GM12892 (cell line): ENCODE measurements around the gene SPATA46.

Source experiments
- DNase-seq: peaks from one replicate; pipeline ENCODE4 v3.0.0; 2011; ENCODE audit not compliant: insufficient read length
- FAIRE-seq: peaks from 2 replicates; lab custom pipeline; 2011; peaks lifted over from hg19 to GRCh38; lab: Jason Lieb, UNC
- POLR2A ChIP-seq: IDR thresholded peaks from 2 replicates; pipeline ENCODE4 v1.6.1; 2011; ENCODE audit warnings: low read depth, low read length, control low read depth
- POLR2AphosphoS5 ChIP-seq: IDR thresholded peaks from 2 replicates; pipeline ENCODE4 v1.6.1; 2011; ENCODE audit warnings: low read depth, low read length, control low read depth
- TAF1 ChIP-seq: IDR thresholded peaks from 2 replicates; pipeline ENCODE4 v1.6.1; 2011; ENCODE audit warnings: low read depth, mild to moderate bottlenecking, control low read depth, low read length, borderline replicate concordance

The SPATA46 gene

GRCh38 chr1:162370721-162371120, 5.9 kb downstream of the SPATA46 start:
- no peak for TF ChIP-seq POLR2AphosphoS5
- no peak for TF ChIP-seq TAF1
- TF ChIP-seq POLR2A, result no peak
- no peak for FAIRE-seq

DNA sequence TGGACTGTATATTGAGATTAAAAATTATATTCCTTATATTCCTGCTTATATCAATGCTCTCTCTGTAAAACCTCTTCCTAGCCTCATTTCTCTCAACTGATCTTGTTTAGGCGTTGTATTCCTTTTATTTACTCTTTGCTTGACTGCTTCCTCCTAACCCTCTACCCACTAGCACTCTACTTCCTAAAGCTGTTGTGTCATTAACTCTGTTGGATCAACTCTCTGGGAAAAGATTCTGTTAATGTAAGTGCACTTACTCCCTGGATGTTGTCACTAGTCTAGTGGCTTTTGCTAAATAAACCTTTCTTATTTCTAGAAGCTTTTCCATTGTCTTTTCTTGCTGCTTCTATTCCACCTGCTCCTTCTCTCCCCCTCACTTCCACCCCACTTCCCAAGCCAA, 6.5 kb downstream of the SPATA46 start:
- no peak for DNase-seq
- FAIRE-seq, result no peak
- no peak for TF ChIP-seq POLR2A
- TF ChIP-seq POLR2AphosphoS5, result no peak
- no peak for TF ChIP-seq TAF1

More at GRCh38 chr1:162370721-162371120, 5.9 kb downstream of the SPATA46 start:
- DNase-seq, result no peak

- no peak for TF ChIP-seq POLR2AphosphoS5
- TF ChIP-seq POLR2A, result no peak
- no peak for TF ChIP-seq TAF1
- FAIRE-seq, result no peak
- no peak for DNase-seq
Measured at GRCh38 chr1:162369571-162369970, 7.1 kb downstream of the SPATA46 start.

- no peak for TF ChIP-seq TAF1
- no peak for TF ChIP-seq POLR2AphosphoS5
- TF ChIP-seq POLR2A, result no peak
- DNase-seq (no peak), FAIRE-seq (no peak)
Measured at GRCh38 chr1:162368451-162368850, 8.2 kb downstream of the SPATA46 start.

GRCh38 chr1:162367772-162368171, 8.9 kb downstream of the SPATA46 start:
- DNase-seq (no peak), FAIRE-seq (no peak)

DNA sequence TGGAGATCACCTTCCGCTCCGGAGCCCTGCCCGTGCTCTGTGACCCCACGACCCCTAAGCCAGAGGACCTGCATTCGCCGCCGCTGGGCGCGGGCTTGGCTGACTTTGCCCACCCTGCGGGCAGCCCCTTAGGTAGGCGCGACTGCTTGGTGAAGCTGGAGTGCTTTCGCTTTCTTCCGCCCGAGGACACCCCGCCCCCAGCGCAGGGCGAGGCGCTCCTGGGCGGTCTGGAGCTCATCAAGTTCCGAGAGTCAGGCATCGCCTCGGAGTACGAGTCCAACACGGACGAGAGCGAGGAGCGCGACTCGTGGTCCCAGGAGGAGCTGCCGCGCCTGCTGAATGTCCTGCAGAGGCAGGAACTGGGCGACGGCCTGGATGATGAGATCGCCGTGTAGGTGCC, 9.6 kb downstream of the SPATA46 start:
- TF ChIP-seq POLR2A, result no peak
- TF ChIP-seq POLR2AphosphoS5, result no peak
- TF ChIP-seq TAF1, result no peak
- no peak for DNase-seq
- FAIRE-seq, result no peak

More at GRCh38 chr1:162367772-162368171, 8.9 kb downstream of the SPATA46 start:
- no peak for TF ChIP-seq POLR2A
- TF ChIP-seq POLR2AphosphoS5, result no peak
- no peak for TF ChIP-seq TAF1

GRCh38 chr1:162366671-162367070, 10.0 kb downstream of the SPATA46 start:
- FAIRE-seq (no peak), DNase-seq (no peak)
- no peak for TF ChIP-seq POLR2A
- no peak for TF ChIP-seq POLR2AphosphoS5
- TF ChIP-seq TAF1, result no peak

DNA sequence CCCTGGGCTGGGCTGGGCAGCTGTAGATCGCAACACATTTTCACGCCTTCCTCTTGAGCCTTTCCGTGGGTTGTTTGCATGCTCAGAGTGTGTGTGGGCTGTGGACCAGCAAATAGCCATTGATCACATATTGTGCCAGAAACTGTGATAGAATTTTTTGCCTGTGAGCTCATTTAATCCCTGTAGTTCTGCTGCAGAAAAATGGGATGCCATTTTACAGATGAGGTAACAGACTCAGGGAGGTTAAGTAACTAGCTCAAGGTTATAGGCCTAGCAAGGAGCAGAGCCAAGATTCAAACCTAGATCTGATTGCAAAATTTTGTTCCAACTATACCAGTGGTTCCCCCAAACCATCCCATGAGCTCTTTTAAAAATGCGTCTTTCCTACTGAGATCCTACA, 10.5 kb downstream of the SPATA46 start:
- TF ChIP-seq TAF1 (no peak), POLR2A (no peak), POLR2AphosphoS5 (no peak)
- FAIRE-seq (no peak), DNase-seq (no peak)

GRCh38 chr1:162365284-162366020, 11.2 kb downstream of the SPATA46 start:
- no peak for DNase-seq
- FAIRE-seq, result no peak
- TF ChIP-seq POLR2AphosphoS5 (no peak), TAF1 (no peak), POLR2A (no peak)

- TF ChIP-seq POLR2A, result no peak
- no peak for TF ChIP-seq POLR2AphosphoS5
- TF ChIP-seq TAF1, result no peak
- DNase-seq (no peak), FAIRE-seq (no peak)
Measured at GRCh38 chr1:162364498-162364897, 12.2 kb downstream of the SPATA46 start.

GRCh38 chr1:162363823-162364222, 12.8 kb downstream of the SPATA46 start:
- FAIRE-seq, result no peak
- DNase-seq, result no peak
- TF ChIP-seq TAF1 (no peak), POLR2A (no peak), POLR2AphosphoS5 (no peak)

DNA sequence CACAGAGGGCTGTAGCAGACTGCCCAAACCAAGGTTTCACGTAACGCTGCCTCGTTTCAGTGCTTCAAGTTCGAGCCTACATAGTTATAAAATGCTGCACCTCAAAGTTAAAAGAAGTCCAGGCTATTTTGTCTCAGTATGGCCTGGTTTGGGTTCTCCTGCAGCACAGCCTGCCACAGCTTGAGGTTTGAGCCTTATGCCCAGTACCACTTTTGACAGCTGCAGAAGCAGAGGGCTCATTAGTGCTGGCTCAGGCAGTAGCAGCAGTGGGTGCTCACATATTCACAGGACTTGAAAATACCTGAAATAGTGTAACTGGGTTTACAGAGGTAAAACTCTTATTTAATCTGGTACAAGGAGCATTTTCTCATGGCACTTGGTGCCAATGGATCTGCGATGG, 15.3 kb downstream of the SPATA46 start:
- FAIRE-seq (no peak), DNase-seq (no peak)
- no peak for TF ChIP-seq POLR2AphosphoS5
- no peak for TF ChIP-seq TAF1
- no peak for TF ChIP-seq POLR2A
